Esophagus (tissue), 2 donors: ENCODE results near the gene SYNRG. TPM values are rescaled to one million over a fixed set of nuclear protein-coding genes. Genes with fewer than 3 reads are reported as not detected.

ENCODE experiments used
- H3K27ac ChIP-seq, 2 donors: one replicate each; pipeline ENCODE4 v1.5.1; 2013; ENCODE audit warnings: low read depth in 2 of 2, mild to moderate bottlenecking in 2 of 2, inconsistent platforms in 1 of 2, low read length in 1 of 2, moderate library complexity in 1 of 2
- H3K27me3 ChIP-seq, 2 donors: one replicate each; pipeline ENCODE4 v1.6.1; 2013; ENCODE audit warnings: low read length in 2 of 2, control low read depth in 1 of 2, mild to moderate bottlenecking in 1 of 2; ENCODE audit not compliant: insufficient read depth in 2 of 2, control insufficient read depth in 1 of 2
- H3K36me3 ChIP-seq, 2 donors: one replicate each; pipeline ENCODE4 v1.6.1; 2013; ENCODE audit warnings: low read length in 1 of 2; ENCODE audit not compliant: control insufficient read depth in 2 of 2, insufficient read depth in 2 of 2
- H3K4me1 ChIP-seq, 2 donors: one replicate each; pipeline ENCODE4 v1.6.1; 2013; ENCODE audit warnings: low read length in 1 of 2; ENCODE audit not compliant: control insufficient read depth in 2 of 2, insufficient read depth in 2 of 2
- H3K4me3 ChIP-seq, 2 donors: one replicate each; pipeline ENCODE4 v1.5.1; 2013; ENCODE audit warnings: low read length in 2 of 2, mild to moderate bottlenecking in 2 of 2, low read depth in 1 of 2, moderate library complexity in 1 of 2
- H3K9me3 ChIP-seq, 2 donors: one replicate each; pipeline ENCODE4 v1.6.1; 2013; ENCODE audit warnings: mild to moderate bottlenecking in 2 of 2, low read depth in 1 of 2, low read length in 1 of 2, moderate library complexity in 1 of 2; ENCODE audit not compliant: control insufficient read depth in 2 of 2, insufficient read depth in 1 of 2
- WGBS, 2 donors: extraction: QIAGEN DNeasy Blood & Tissue Kit; methylation state at CpG; one replicate each; pipeline ENCODE4 v1.1.7; 2013; 5-methylcytosine and 5-hydroxymethylcytosine counted together
- polyA plus RNA-seq, 2 donors: library from polyadenylated mRNA; stranded (reverse); fragments of 200-250 nt; gene quantifications; one replicate each; pipeline ENCODE4 v1.2.3, GENCODE V29; 2013
- donor health status: healthy with polysubstance abuse.
- donor health status: Bipolar disorder and iron deficiency.

The SYNRG gene
- polyA plus RNA-seq, 2 donors: 7.6 to 8.2 TPM

DNA sequence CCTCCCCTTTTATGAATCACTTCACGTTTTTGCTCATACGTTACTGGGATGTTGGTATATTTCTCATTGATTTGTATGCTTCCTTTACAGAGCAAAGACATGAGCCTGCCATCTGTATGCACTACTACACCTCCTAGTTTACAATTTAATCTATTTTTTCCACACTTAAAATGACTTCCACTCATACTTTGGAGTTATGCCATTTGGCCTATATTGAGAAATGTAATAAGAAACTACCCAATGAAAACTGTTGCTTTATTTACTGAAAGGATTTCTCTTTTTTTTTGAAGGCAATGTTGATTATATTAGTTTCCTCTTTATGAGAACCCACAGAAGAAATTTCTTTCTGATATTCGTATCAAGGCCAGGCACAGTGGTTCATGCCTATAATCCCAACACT, 76.5 kb downstream of the SYNRG start:
- Histone ChIP-seq H3K36me3 (peaks cover 11 to 20% of the 10 kb centered on the region in 2 donors), H3K4me1 (no peaks in the 10 kb centered on the region), H3K4me3 (no peak overlapping the region), H3K9me3 (no peaks in the 10 kb centered on the region), H3K27ac (no peak overlapping the region), H3K27me3 (no peaks in the 10 kb centered on the region)
- 85 to 89% methylated on average over 3 of the region's 3 CpGs for WGBS, 2 donors

DNA sequence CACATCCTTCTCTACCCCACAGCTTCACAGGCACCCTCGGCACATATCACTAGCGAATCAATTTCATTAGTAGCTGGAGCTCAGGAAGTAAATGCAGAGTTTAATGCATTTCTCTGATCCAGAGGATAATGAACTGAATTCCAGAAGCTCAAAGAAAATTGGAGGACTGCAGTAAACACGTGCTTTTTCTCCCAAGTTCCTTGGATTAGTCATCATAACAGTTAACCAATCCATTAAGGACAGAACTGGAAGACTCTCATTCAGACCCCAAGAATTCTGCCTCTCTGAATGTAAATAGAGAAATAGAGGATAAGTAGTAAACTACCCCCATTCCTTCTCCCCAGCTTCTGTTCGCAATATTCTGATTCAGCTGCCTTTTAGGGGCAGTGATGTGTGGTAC, 78.8 kb downstream of the SYNRG start:
- WGBS, 2 donors: 85 to 86% methylated on average over 4 of the region's 4 CpGs
- no peak overlapping the region for H3K4me3 ChIP-seq
- no peak overlapping the region for H3K27ac ChIP-seq
- no peaks in the 10 kb centered on the region for H3K27me3 ChIP-seq
- H3K36me3 ChIP-seq: peaks cover 4 to 9% of the 10 kb centered on the region in 2 donors
- H3K4me1 ChIP-seq: no peaks in the 10 kb centered on the region
- no peaks in the 10 kb centered on the region for H3K9me3 ChIP-seq

DNA sequence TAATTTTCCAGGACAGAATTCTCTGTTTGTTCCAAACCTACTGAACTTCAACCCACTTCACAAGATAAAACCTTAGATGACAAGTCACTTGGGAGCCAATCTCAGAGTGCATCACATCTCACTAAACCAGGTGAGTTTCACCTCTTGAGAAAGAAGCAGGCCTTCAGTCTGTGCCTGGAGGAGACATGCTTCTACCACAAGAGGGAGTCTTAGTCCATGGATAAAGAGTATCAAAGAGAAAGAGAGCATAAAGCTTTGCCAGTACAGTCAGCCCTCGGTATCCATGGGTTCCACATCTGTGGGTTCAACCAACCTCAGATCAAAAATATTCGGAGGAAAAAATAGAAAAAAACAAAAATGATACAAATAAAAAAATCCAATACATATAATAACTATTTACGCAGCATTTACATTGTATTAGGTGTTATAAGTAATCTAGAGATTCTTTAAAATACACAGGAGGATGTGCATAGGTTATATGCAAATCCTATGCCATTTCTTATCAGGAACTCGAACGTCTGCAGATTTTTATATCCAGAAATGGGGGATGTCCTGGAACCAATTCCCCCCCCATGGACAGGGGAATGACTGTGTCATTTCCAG, 81.9 kb downstream of the SYNRG start:
- Histone ChIP-seq H3K27ac (no peak overlapping the region), H3K36me3 (peaks cover 9 to 12% of the 10 kb centered on the region in 2 donors), H3K27me3 (no peaks in the 10 kb centered on the region), H3K4me1 (no peaks in the 10 kb centered on the region), H3K4me3 (no peak overlapping the region), H3K9me3 (no peaks in the 10 kb centered on the region)
- 69 to 72% methylated on average over 5 of the region's 5 CpGs for WGBS, 2 donors

DNA sequence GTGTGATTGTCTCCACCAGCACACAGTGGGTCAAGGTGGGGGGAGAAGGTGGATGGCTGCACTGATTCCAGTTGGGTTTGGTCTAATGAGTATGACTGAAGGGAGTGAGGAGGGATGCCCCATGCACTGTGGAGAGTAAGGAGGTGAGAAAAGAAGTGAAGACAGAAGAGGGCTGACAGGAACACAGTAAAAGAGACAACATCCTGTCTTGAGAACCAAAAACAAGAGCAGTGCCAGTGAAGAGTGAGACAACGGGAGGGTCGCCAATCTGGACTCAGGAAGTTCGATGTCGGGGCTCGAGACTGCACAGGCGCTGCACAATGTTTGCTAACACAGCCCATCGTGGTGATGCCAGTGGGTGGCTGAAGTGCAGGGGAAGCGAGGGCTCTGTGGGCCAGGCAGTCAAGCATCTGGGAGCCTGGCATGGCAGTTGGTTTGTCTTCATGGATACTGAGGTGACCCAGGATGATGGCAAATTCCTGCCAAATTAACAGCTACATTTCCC, 85.5 kb downstream of the SYNRG start:
- Histone ChIP-seq H3K27ac (no peak overlapping the region), H3K4me3 (no peak overlapping the region), H3K4me1 (no peaks in the 10 kb centered on the region), H3K27me3 (no peaks in the 10 kb centered on the region), H3K9me3 (no peaks in the 10 kb centered on the region), H3K36me3 (peaks cover 4 to 13% of the 10 kb centered on the region in 2 donors)
- 87 to 88% methylated on average over 8 of the region's 8 CpGs for WGBS, 2 donors

DNA sequence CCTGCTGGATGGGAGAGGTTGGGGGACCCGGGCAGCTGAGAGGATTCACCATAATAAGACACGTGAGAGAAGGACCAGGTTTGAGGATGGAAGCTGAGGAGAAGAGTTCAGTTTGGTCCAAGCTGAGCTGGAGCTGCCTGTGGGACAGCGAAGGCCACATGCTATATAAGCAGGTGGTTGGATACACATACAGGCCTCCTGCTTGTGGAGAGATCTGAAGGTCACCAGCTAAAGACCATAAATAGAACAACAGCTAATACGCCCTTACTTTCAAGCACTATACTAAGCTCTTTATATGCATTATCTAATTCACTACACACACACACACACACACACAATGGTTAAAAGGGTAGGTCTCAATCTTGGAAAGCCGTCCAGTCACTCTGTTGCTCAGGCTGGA, 87.4 kb downstream of the SYNRG start:
- no peaks in the 10 kb centered on the region for H3K4me1 ChIP-seq
- H3K27ac ChIP-seq: no peak overlapping the region
- H3K4me3 ChIP-seq: no peak overlapping the region
- H3K27me3 ChIP-seq: no peaks in the 10 kb centered on the region
- peaks cover 4 to 16% of the 10 kb centered on the region in 2 donors for H3K36me3 ChIP-seq
- 95 to 99% methylated on average over 5 of the region's 5 CpGs for WGBS, 2 donors
- H3K9me3 ChIP-seq: no peaks in the 10 kb centered on the region

DNA sequence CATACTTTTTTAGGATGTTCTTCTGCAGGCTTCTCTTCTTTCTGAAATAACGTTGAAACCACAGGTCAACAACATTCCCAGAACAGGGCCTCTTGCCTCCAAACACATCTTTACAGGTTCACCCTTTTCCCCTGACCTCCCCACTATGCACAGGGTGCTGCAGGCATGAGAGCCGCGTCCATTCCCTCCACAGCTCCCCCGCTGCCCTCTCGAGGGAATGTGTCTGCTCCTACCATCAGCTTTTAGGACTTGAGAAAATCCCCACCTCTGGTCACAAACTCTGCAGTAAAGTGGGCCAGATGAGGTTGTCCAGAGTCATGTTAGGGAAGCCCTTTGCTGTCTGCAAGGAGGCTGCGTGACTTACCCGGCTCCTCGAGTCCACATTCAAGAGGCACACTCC, 89.0 kb downstream of the SYNRG start:
- Histone ChIP-seq H3K4me1 (no peaks in the 10 kb centered on the region), H3K36me3 (peaks cover 4 to 16% of the 10 kb centered on the region in 2 donors), H3K9me3 (no peaks in the 10 kb centered on the region), H3K4me3 (no peak overlapping the region), H3K27me3 (no peaks in the 10 kb centered on the region), H3K27ac (no peak overlapping the region)
- 87% methylated on average over 8 of the region's 8 CpGs for WGBS, 2 donors

DNA sequence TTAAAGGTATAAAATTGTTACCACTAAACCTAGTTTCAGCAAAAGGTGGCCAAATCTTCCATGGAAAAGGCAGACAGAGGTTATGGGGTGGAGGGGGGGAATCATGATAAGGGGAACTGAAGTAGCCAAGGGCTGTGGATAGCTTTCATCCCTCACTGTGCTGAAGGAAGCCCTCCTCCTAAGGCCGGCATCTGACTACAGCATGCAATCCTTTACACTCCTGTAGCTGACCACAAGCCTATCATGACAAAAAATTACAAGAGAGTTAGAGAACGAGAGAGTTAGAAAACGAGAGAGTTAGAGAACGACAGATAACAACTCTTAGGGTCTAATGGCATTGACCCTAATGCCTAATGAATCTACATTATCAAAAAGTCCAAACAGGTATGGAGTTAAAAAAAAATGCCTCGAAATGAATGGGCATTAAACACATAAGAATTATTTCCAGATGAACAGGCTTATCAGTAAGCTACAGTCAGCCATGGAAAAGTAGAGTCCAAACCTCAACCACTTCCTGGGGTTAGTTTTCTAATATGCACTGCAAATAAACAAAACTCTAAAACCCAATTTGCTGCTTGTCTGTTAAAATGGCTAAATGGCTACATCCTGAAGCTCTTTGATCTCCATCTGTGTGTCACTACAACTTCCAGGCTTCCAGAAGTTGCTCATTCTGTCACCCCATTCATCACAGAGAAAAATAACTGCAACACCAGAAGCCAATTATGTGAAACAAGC, 89.8 kb downstream of the SYNRG start:
- Histone ChIP-seq H3K4me1 (no peaks in the 10 kb centered on the region), H3K27me3 (no peaks in the 10 kb centered on the region), H3K4me3 (no peak overlapping the region), H3K9me3 (no peaks in the 10 kb centered on the region), H3K36me3 (peaks cover 4 to 16% of the 10 kb centered on the region in 2 donors), H3K27ac (no peak overlapping the region)
- WGBS, 2 donors: 78 to 79% methylated on average over 5 of the region's 5 CpGs

DNA sequence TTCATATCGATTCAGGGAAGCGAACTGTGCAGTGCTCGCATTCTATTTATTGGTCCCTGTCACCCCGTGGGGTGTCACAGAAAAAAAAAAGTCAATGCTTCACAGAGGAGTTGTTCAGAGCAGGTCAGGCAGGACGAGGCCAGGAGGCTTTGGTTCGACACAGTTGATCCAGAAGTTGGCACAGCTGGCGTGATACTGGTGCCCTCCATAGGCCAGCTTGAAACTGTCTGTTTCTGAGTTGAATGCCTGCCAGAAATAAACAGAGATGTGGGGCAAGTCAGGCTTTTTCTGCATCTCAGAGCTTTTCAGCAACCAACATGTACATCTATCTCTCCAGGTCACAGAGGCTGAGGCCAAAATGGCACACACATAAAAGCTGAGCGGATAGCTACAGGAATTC, 90.4 kb downstream of the SYNRG start:
- H3K36me3 ChIP-seq: peaks cover 2 to 15% of the 10 kb centered on the region in 2 donors
- H3K9me3 ChIP-seq: no peaks in the 10 kb centered on the region
- no peaks in the 10 kb centered on the region for H3K4me1 ChIP-seq
- H3K27ac ChIP-seq: no peak overlapping the region
- WGBS, 2 donors: 65 to 67% methylated on average over 8 of the region's 8 CpGs
- no peak overlapping the region for H3K4me3 ChIP-seq
- H3K27me3 ChIP-seq: no peaks in the 10 kb centered on the region

DNA sequence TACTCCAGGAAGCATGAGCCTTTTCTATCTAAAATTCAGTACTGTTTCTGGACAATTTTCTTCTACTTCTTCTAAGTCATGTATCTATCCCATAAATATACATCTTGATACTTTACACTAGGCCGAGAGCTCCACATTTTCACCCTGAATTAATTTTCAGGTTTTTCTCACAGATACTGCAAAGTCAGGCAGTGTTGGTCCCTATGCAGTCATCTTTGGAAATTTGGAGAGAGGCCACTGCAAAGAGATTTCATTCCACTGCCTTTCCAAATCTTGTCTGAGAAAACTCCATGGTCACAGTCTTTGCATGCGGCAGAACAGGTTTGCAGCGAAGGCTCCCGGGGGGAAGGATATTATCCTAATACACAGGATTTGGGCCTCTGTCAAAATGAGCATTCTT, 91.3 kb downstream of the SYNRG start:
- Histone ChIP-seq H3K4me3 (no peak overlapping the region), H3K27ac (no peak overlapping the region), H3K27me3 (no peaks in the 10 kb centered on the region), H3K36me3 (peaks cover 2 to 10% of the 10 kb centered on the region in 2 donors), H3K9me3 (no peaks in the 10 kb centered on the region), H3K4me1 (no peaks in the 10 kb centered on the region)
- 59 to 71% methylated on average over 4 of the region's 4 CpGs for WGBS, 2 donors
